Right renal cortex interstitium (tissue), 3 donors: ENCODE measurements around the gene PDAP1. TPM values are rescaled to one million over a fixed set of nuclear protein-coding genes. Genes with fewer than 3 reads are reported as not detected.
"Not testable (repeated sequence)": the region's sequence is repeated elsewhere in the genome, so short reads cannot be mapped to it uniquely, and the experiment has no call there.

Source experiments
- DNase-seq, 3 donors: peaks; one replicate each; pipeline ENCODE4 v3.0.0-alpha.2; 2013; ENCODE audit warnings: low read depth in 3 of 3, low spot score in 2 of 3
- polyA plus RNA-seq, 3 donors: library from polyadenylated mRNA; unstranded; fragments of 120-200 nt; gene quantifications; one replicate each; pipeline ENCODE4 v1.2.1, GENCODE V29; 2013; ENCODE audit not compliant: insufficient read length in 3 of 3

The PDAP1 gene
- polyA plus RNA-seq, 3 donors: 145 to 149 (median 148) TPM

DNA sequence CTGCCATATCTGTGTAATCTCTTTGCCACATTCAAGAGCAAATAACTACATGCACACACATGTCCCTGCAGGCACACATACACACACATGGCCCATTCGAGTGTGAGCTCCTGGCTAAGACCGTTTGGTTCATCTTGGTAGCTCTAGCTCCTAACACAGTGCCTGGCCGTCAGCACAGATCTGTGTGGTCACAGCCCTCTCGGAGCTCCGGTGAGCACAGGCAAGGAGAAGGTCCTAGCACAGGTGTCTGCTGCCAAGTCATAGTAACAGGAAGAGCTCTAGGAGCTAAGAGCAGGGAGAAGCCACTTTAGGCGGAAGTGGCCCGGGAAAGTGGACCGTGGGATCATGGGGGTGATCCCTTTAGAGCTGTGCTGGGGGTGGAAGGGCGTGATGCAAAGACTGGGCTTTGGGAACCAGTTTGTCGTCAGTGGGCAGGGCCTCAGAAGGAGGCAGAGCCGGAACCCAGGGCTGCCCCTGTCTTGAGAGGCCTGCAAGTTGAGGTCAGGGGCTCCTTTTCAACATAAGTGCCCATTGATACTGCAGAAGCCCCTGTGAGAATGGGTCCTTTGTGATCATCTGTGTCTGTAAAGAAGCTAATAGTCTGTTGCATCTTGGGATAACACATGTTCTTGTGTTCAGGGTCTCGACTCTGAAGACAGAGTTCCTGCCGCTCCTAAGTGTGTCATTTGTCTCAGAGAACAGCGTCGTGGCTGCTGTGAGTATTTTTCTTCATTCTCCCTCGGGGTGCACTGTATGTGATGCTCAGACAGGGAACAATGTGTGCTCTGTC lies 50.5 kb downstream of the PDAP1 start:
- no peak for DNase-seq

GRCh38 chr7:99355098-99355497 lies 53.3 kb downstream of the PDAP1 start:
- no peak for DNase-seq

- no peak for DNase-seq
Measured at GRCh38 chr7:99352247-99352646, 56.1 kb downstream of the PDAP1 start.

- not testable (repeated sequence) for DNase-seq
Measured at GRCh38 chr7:99350641-99351040, 57.8 kb downstream of the PDAP1 start.

Other genes starting within 250 kb of the PDAP1 start
- not detected for gene KPNA7, start 200.5 kb downstream of the PDAP1 start, polyA plus RNA-seq
- gene MYH16, start 135.8 kb downstream of the PDAP1 start, polyA plus RNA-seq: under 1 TPM in 2 of 3 donors, not detected in 1; 0.06 to 0.21 TPM
- gene ARPC1A, start 82.7 kb downstream of the PDAP1 start, polyA plus RNA-seq: 100 to 1,000 TPM; 101 to 113 (median 111) TPM
- gene ARPC1B, start 33.9 kb downstream of the PDAP1 start, polyA plus RNA-seq: 10 to 100 TPM; 30.5 to 34.6 (median 32.2) TPM
- gene BUD31, start 372 bp upstream of the PDAP1 start, polyA plus RNA-seq: 100 to 1,000 TPM; 104 to 109 (median 107) TPM
- 1 to 10 TPM; 3.6 to 4.6 (median 4.1) TPM for gene PTCD1, start 30.2 kb upstream of the PDAP1 start, polyA plus RNA-seq
- 10 to 100 TPM; 26.8 to 27.8 (median 26.9) TPM for gene CPSF4, start 30.3 kb upstream of the PDAP1 start, polyA plus RNA-seq
- 100 to 1,000 TPM; 486 to 588 (median 491) TPM for gene ATP5MF, start 57.6 kb upstream of the PDAP1 start, polyA plus RNA-seq
- 10 to 100 TPM; 20.3 to 22.5 (median 21.5) TPM for gene ZNF789, start 64.3 kb upstream of the PDAP1 start, polyA plus RNA-seq
- 10 to 100 TPM; 13.7 to 14.6 (median 14.6) TPM for gene ZNF394, start 91.7 kb upstream of the PDAP1 start, polyA plus RNA-seq
- gene ZKSCAN5, start 96.1 kb upstream of the PDAP1 start, polyA plus RNA-seq: 10 to 100 TPM; 15.3 to 17.0 (median 16.7) TPM
- 10 to 100 TPM; 16.6 to 16.8 (median 16.7) TPM for gene FAM200A, start 143.5 kb upstream of the PDAP1 start, polyA plus RNA-seq
- gene ZNF655, start 150.0 kb upstream of the PDAP1 start, polyA plus RNA-seq: 10 to 100 TPM; 65.9 to 77.8 (median 74.7) TPM
- 1 to 10 TPM; 2.5 to 3.0 (median 2.7) TPM for gene TMEM225B, start 189.7 kb upstream of the PDAP1 start, polyA plus RNA-seq
- 10 to 100 TPM; 16.3 to 21.4 (median 18.1) TPM for gene ZSCAN25, start 208.3 kb upstream of the PDAP1 start, polyA plus RNA-seq